H9 (cell line): Measurements from ENCODE around the gene TRAK1. TPM values are rescaled to one million over a fixed set of nuclear protein-coding genes. Genes with fewer than 3 reads are reported as not detected.

ENCODE experiments used
- DNase-seq: peaks from one replicate; pipeline ENCODE4 v3.0.0-alpha.2; 2017
- H2AFZ ChIP-seq: one replicate; pipeline ENCODE4 v1.6.1; 2013; ENCODE audit warnings: mild to moderate bottlenecking, low read length, control low read depth, moderate library complexity
- H2AK5ac ChIP-seq: 2 replicates; pipeline ENCODE4 v1.6.1; 2013; ENCODE audit warnings: low read length, control low read depth, mixed read lengths; ENCODE audit not compliant: insufficient read length
- H2BK120ac ChIP-seq: one replicate; pipeline ENCODE4 v1.6.1; 2013; ENCODE audit warnings: low read depth, mild to moderate bottlenecking, low read length, control low read depth, inconsistent platforms; ENCODE audit not compliant: poor library complexity, severe bottlenecking
- H2BK12ac ChIP-seq: 2 replicates; pipeline ENCODE4 v1.6.1; 2013; ENCODE audit warnings: low read length, control low read depth, mixed read lengths, low read depth; ENCODE audit not compliant: insufficient read length
- H2BK15ac ChIP-seq: 2 replicates; pipeline ENCODE4 v1.6.1; 2013; ENCODE audit warnings: low read depth, low read length, control low read depth
- H2BK20ac ChIP-seq: one replicate; pipeline ENCODE4 v1.6.1; 2013; ENCODE audit warnings: low read depth, mild to moderate bottlenecking, low read length, control low read depth, inconsistent platforms; ENCODE audit not compliant: poor library complexity, severe bottlenecking
- H2BK5ac ChIP-seq: 2 replicates; pipeline ENCODE4 v1.6.1; 2013; ENCODE audit warnings: low read length, control low read depth, mixed read lengths; ENCODE audit not compliant: insufficient read length
- H3K14ac ChIP-seq: 2 replicates; pipeline ENCODE4 v1.6.1; 2013; ENCODE audit warnings: low read length, control low read depth; ENCODE audit not compliant: insufficient read depth
- H3K18ac ChIP-seq: 2 replicates; pipeline ENCODE4 v1.6.1; 2013; ENCODE audit warnings: low read depth, mild to moderate bottlenecking, mixed read lengths, low read length, control low read depth; ENCODE audit not compliant: insufficient read length
- H3K23ac ChIP-seq: 2 replicates; pipeline ENCODE4 v1.6.1; 2013; ENCODE audit warnings: low read length, control low read depth, mixed read lengths, low read depth; ENCODE audit not compliant: insufficient read length
- H3K23me2 ChIP-seq: 2 replicates; pipeline ENCODE4 v1.6.1; 2013; ENCODE audit warnings: low read depth, mild to moderate bottlenecking, mixed read lengths, low read length, control low read depth; ENCODE audit not compliant: insufficient read length, poor library complexity, severe bottlenecking
- H3K27ac ChIP-seq: 2 replicates; pipeline ENCODE4 v1.5.1; 2013; ENCODE audit warnings: low read length, control low read depth, mixed read lengths, low read depth; ENCODE audit not compliant: insufficient read length
- H3K27me3 ChIP-seq: 2 replicates; pipeline ENCODE4 v1.6.1; 2013; ENCODE audit warnings: low read length, control low read depth, inconsistent platforms; ENCODE audit not compliant: insufficient read depth
- H3K4ac ChIP-seq: 2 replicates; pipeline ENCODE4 v1.6.1; 2013; ENCODE audit warnings: low read depth, mild to moderate bottlenecking, control low read depth, inconsistent platforms, low read length, moderate library complexity
- H3K4me1 ChIP-seq: 2 replicates; pipeline ENCODE4 v1.6.1; 2013; ENCODE audit warnings: low read length, control low read depth, inconsistent platforms; ENCODE audit not compliant: insufficient read depth
- H3K4me2 ChIP-seq: 2 replicates; pipeline ENCODE4 v1.6.1; 2013; ENCODE audit warnings: low read length, control low read depth, mixed read lengths; ENCODE audit not compliant: insufficient read length, insufficient read depth
- H3K56ac ChIP-seq: 2 replicates; pipeline ENCODE4 v1.6.1; 2013; ENCODE audit warnings: low read depth, mild to moderate bottlenecking, mixed read lengths, low read length, control low read depth; ENCODE audit not compliant: insufficient read length
- H3K79me1 ChIP-seq: 2 replicates; pipeline ENCODE4 v1.6.1; 2013; ENCODE audit warnings: low read depth, mild to moderate bottlenecking, moderate library complexity, low read length, control low read depth, inconsistent platforms; ENCODE audit not compliant: insufficient read depth, poor library complexity, severe bottlenecking
- H3K79me2 ChIP-seq: 2 replicates; pipeline ENCODE4 v1.6.1; 2013; ENCODE audit warnings: low read length, control low read depth, inconsistent platforms; ENCODE audit not compliant: insufficient read depth
- H3K9ac ChIP-seq: 2 replicates; pipeline ENCODE4 v1.6.1; 2013; ENCODE audit warnings: low read length, control low read depth, mixed read lengths; ENCODE audit not compliant: insufficient read length; ENCODE audit errors: extremely low read depth
- H3K9me3 ChIP-seq: one replicate; pipeline ENCODE4 v1.6.1; 2013; ENCODE audit warnings: low read depth, low read length, inconsistent platforms; ENCODE audit not compliant: control insufficient read depth
- H3T11ph ChIP-seq: one replicate; pipeline ENCODE4 v1.6.1; 2013; ENCODE audit warnings: mild to moderate bottlenecking, low read length, control low read depth, inconsistent platforms
- H4K20me1 ChIP-seq: one replicate; pipeline ENCODE4 v1.6.1; 2013; ENCODE audit not compliant: control insufficient read depth, insufficient read length, insufficient read depth
- H4K5ac ChIP-seq: 2 replicates; pipeline ENCODE4 v1.6.1; 2013; ENCODE audit warnings: low read depth, mild to moderate bottlenecking, mixed read lengths, low read length, control low read depth; ENCODE audit not compliant: insufficient read length
- H4K8ac ChIP-seq: replicated peaks from 2 replicates; pipeline ENCODE4 v1.6.1; 2013; ENCODE audit warnings: low read length, control low read depth, mixed read lengths, low read depth; ENCODE audit not compliant: insufficient read length
- H4K91ac ChIP-seq: 2 replicates; pipeline ENCODE4 v1.6.1; 2013; ENCODE audit warnings: low read depth, mild to moderate bottlenecking, moderate library complexity, mixed read lengths, low read length, control low read depth; ENCODE audit not compliant: insufficient read length
- H3K27ac Mint-ChIP-seq, 3 experiments: 2 replicates in 2 of 3; 3 replicates in 1 of 3; pipeline ENCODE4 v1.8.0; 2020 to 2021; ENCODE audit warnings: mixed read lengths in 3 of 3, mild to moderate bottlenecking in 1 of 3, moderate library complexity in 1 of 3
- H3K27me3 Mint-ChIP-seq: 2 replicates; pipeline ENCODE4 v1.8.0; 2021; ENCODE audit warnings: low read depth, mild to moderate bottlenecking, moderate library complexity, mixed read lengths
- H3K36me3 Mint-ChIP-seq, 3 experiments: 2 replicates in 2 of 3; 3 replicates in 1 of 3; pipeline ENCODE4 v1.8.0; 2020 to 2021; ENCODE audit warnings: low read depth in 3 of 3, mixed read lengths in 3 of 3; ENCODE audit not compliant: insufficient read depth in 1 of 3
- H3K4me1 Mint-ChIP-seq, 2 experiments: 2 replicates each; pipeline ENCODE4 v1.8.0; 2020; ENCODE audit warnings: mixed read lengths in 2 of 2
- H3K4me3 Mint-ChIP-seq, 2 experiments: 2 replicates in 1 of 2; 3 replicates in 1 of 2; pipeline ENCODE4 v1.8.0; 2020 to 2021; ENCODE audit warnings: mild to moderate bottlenecking in 2 of 2, mixed read lengths in 2 of 2, moderate library complexity in 1 of 2
- H3K9me3 Mint-ChIP-seq, 2 experiments: 2 replicates in 1 of 2; 3 replicates in 1 of 2; pipeline ENCODE4 v1.8.0; 2020; ENCODE audit warnings: mild to moderate bottlenecking in 2 of 2, mixed read lengths in 2 of 2, moderate library complexity in 1 of 2
- WGBS: extraction: QIAGEN DNeasy Blood & Tissue Kit; methylation state at CpG from one replicate; pipeline ENCODE4 v1.1.7; 2013; ENCODE audit warnings: missing lambda C conversion rate, low lambda C conversion rate, mixed read lengths; ENCODE audit not compliant: insufficient read length; ENCODE audit errors: extremely low coverage; 5-methylcytosine and 5-hydroxymethylcytosine counted together
- total RNA-seq: library from RNA; stranded (reverse); gene quantifications from 2 replicates; pipeline ENCODE4 v1.2.1, GENCODE V29; 2021
- TF ChIP-seq, protein P1 (sequence below): fragments of 200-600 bp; sonication (generic); conservative IDR thresholded peaks from 3 replicates; pipeline ENCODE4 v1.8.0; 2021; ENCODE audit warnings: antibody characterized with exemption, mild to moderate bottlenecking

Gene TRAK1
- total RNA-seq, 1 experiment from 2014 or later, result 34.2 TPM

DNA sequence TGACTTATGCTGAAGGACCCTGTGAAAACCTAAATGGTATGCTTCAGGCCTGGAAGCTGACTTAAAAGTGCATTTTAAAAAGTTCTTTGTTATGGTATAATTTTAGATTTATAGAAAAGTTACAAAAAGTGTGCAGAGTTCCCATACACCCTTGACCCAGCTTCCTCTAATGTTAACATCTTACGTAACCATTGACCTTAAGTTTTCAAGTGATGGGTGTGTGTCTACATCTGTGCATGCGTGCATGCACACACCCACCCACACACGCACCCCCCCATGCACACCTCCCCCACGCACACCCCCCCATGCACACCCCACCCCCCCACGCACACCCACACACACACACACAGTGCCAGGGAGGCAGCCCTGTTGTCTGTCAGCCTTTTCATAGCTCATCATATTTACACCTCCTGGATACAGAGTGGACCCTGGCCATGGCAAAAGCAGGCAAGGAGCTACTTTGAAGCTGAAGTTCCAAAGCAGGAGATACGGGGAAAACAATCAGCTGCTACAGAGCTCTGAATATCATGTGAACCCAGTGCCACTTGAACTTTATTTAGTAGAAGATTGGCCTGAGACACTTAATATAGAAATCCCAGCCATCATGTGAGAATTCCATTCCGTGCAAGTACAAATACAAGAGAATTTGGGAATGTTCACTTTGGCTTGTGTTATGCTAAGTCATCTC lies 30.0 kb upstream of the TRAK1 start:
- H3K79me2 ChIP-seq, result no peaks in the 10 kb centered on the region; the same call in 1 of the 2 replicates
- H2BK12ac ChIP-seq, result no peak overlapping the region
- H3K27ac ChIP-seq, result no peak overlapping the region
- H3T11ph ChIP-seq, result no peak overlapping the region
- H3K9me3 Mint-ChIP-seq, result no peaks in the 10 kb centered on the region
- no peak overlapping the region for H3K4me3 Mint-ChIP-seq
- H2BK5ac ChIP-seq, result no peak overlapping the region
- H3K27ac Mint-ChIP-seq, result peak overlapping the region in 1 of 3 experiments; percentile 35; a peak in 1 of 7 replicates
- no peaks in the 10 kb centered on the region for H3K27me3 ChIP-seq
- peak overlapping the region; percentile 19 for H3K18ac ChIP-seq
- no peak overlapping the region for H3K23ac ChIP-seq
- no peak overlapping the region for H2BK120ac ChIP-seq
- H3K56ac ChIP-seq, result no peak overlapping the region
- H3K27me3 Mint-ChIP-seq, result no peaks in the 10 kb centered on the region
- WGBS, result no CpG with 5 or more reads among the region's 7 CpGs
- no peaks in the 10 kb centered on the region for H3K9me3 ChIP-seq
- no peak overlapping the region for H4K91ac ChIP-seq
- H4K8ac ChIP-seq, result no peak overlapping the region
- no peak overlapping the region for H2AFZ ChIP-seq
- no peak overlapping the region for H2BK15ac ChIP-seq
- H3K4ac ChIP-seq, result no peak overlapping the region; the same call in 1 of the 2 replicates
- H2BK20ac ChIP-seq, result no peak overlapping the region
- H3K36me3 Mint-ChIP-seq, result no peaks in the 10 kb centered on the region
- peaks cover 59 to 65% of the 10 kb centered on the region in 2 experiments for H3K4me1 Mint-ChIP-seq
- TF ChIP-seq, protein P1, sequence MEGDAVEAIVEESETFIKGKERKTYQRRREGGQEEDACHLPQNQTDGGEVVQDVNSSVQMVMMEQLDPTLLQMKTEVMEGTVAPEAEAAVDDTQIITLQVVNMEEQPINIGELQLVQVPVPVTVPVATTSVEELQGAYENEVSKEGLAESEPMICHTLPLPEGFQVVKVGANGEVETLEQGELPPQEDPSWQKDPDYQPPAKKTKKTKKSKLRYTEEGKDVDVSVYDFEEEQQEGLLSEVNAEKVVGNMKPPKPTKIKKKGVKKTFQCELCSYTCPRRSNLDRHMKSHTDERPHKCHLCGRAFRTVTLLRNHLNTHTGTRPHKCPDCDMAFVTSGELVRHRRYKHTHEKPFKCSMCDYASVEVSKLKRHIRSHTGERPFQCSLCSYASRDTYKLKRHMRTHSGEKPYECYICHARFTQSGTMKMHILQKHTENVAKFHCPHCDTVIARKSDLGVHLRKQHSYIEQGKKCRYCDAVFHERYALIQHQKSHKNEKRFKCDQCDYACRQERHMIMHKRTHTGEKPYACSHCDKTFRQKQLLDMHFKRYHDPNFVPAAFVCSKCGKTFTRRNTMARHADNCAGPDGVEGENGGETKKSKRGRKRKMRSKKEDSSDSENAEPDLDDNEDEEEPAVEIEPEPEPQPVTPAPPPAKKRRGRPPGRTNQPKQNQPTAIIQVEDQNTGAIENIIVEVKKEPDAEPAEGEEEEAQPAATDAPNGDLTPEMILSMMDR, result no peak
- no peaks in the 10 kb centered on the region for H3K23me2 ChIP-seq
- H3K4me1 ChIP-seq, result peaks cover 8% of the 10 kb centered on the region; the same call in 1 of the 2 replicates
- H4K5ac ChIP-seq, result no peak overlapping the region
- no peak overlapping the region for H3K9ac ChIP-seq
- peaks cover 3% of the 10 kb centered on the region for H4K20me1 ChIP-seq
- no peaks in the 10 kb centered on the region for H3K79me1 ChIP-seq
- H3K14ac ChIP-seq, result no peak overlapping the region
- DNase-seq, result no peak
- H3K4me2 ChIP-seq, result no peak overlapping the region
- peak overlapping the region; percentile 37 for H2AK5ac ChIP-seq
